Glutamatergic neuron (in vitro differentiated cells): ENCODE data around the gene USH2A. TPM values are rescaled to one million over a fixed set of nuclear protein-coding genes. Genes with fewer than 3 reads are reported as not detected.

Experiments
- DNase-seq: peaks from one replicate; pipeline ENCODE4 v3.0.0; 2022
- H3K27ac Mint-ChIP-seq: one replicate; pipeline ENCODE4 v1.8.0; 2020; ENCODE audit warnings: mild to moderate bottlenecking, mixed read lengths, inconsistent platforms; ENCODE audit not compliant: unreplicated experiment
- H3K27me3 Mint-ChIP-seq: one replicate; pipeline ENCODE4 v1.8.0; 2020; ENCODE audit warnings: mild to moderate bottlenecking, moderate library complexity, mixed read lengths, inconsistent platforms; ENCODE audit not compliant: unreplicated experiment
- H3K36me3 Mint-ChIP-seq: one replicate; pipeline ENCODE4 v1.8.0; 2020; ENCODE audit warnings: mild to moderate bottlenecking, mixed read lengths, inconsistent platforms; ENCODE audit not compliant: unreplicated experiment
- H3K4me1 Mint-ChIP-seq: one replicate; pipeline ENCODE4 v1.8.0; 2020; ENCODE audit warnings: mild to moderate bottlenecking, low read depth, mixed read lengths, inconsistent platforms; ENCODE audit not compliant: unreplicated experiment
- H3K4me3 Mint-ChIP-seq: one replicate; pipeline ENCODE4 v1.8.0; 2020; ENCODE audit warnings: mild to moderate bottlenecking, mixed read lengths, inconsistent platforms; ENCODE audit not compliant: unreplicated experiment
- H3K9me3 Mint-ChIP-seq: one replicate; pipeline ENCODE4 v1.8.0; 2020; ENCODE audit warnings: mild to moderate bottlenecking, moderate library complexity, mixed read lengths, inconsistent platforms; ENCODE audit not compliant: unreplicated experiment
- total RNA-seq: library from RNA; stranded (reverse); fragmentation: NEBNext Ultra II Directional; extraction: Animal tissue kit (Norgen Biotek cat#: 25700); gene quantifications from one replicate; pipeline ENCODE4 v1.2.1, GENCODE V29; 2021; ENCODE audit not compliant: unreplicated experiment
- TF ChIP-seq, protein P1 (sequence below): fragments of 200-600 bp; sonication (generic); IDR thresholded peaks from one replicate; pipeline ENCODE4 v1.5.0; 2021; ENCODE audit not compliant: partially characterized antibody, unreplicated experiment

USH2A gene
- total RNA-seq, 1 donor from 2014 or later = not detected

GRCh38 chr1:216209125-216209524 lies 214.1 kb downstream of the USH2A start:
- Mint-ChIP-seq H3K27ac (no peak overlapping the region), H3K36me3 (no peaks in the 10 kb centered on the region), H3K4me3 (no peak overlapping the region), H3K4me1 (no peaks in the 10 kb centered on the region), H3K9me3 (no peaks in the 10 kb centered on the region), H3K27me3 (no peaks in the 10 kb centered on the region)
- DNase-seq = no peak
- TF ChIP-seq, protein P1, sequence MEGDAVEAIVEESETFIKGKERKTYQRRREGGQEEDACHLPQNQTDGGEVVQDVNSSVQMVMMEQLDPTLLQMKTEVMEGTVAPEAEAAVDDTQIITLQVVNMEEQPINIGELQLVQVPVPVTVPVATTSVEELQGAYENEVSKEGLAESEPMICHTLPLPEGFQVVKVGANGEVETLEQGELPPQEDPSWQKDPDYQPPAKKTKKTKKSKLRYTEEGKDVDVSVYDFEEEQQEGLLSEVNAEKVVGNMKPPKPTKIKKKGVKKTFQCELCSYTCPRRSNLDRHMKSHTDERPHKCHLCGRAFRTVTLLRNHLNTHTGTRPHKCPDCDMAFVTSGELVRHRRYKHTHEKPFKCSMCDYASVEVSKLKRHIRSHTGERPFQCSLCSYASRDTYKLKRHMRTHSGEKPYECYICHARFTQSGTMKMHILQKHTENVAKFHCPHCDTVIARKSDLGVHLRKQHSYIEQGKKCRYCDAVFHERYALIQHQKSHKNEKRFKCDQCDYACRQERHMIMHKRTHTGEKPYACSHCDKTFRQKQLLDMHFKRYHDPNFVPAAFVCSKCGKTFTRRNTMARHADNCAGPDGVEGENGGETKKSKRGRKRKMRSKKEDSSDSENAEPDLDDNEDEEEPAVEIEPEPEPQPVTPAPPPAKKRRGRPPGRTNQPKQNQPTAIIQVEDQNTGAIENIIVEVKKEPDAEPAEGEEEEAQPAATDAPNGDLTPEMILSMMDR = no peak

- H3K27ac Mint-ChIP-seq = no peak overlapping the region
- TF ChIP-seq, protein P1 = no peak
- H3K9me3 Mint-ChIP-seq = no peaks in the 10 kb centered on the region
- no peak overlapping the region for H3K4me3 Mint-ChIP-seq
- H3K4me1 Mint-ChIP-seq = no peaks in the 10 kb centered on the region
- DNase-seq = no peak
- H3K36me3 Mint-ChIP-seq = no peaks in the 10 kb centered on the region
- H3K27me3 Mint-ChIP-seq = no peaks in the 10 kb centered on the region
Observed at GRCh38 chr1:216207154-216207553, 216.1 kb downstream of the USH2A start.

- Mint-ChIP-seq H3K9me3 (no peaks in the 10 kb centered on the region), H3K27me3 (no peaks in the 10 kb centered on the region), H3K4me1 (no peaks in the 10 kb centered on the region), H3K27ac (no peak overlapping the region), H3K36me3 (no peaks in the 10 kb centered on the region), H3K4me3 (no peak overlapping the region)
- no peak for DNase-seq
- TF ChIP-seq, protein P1 = no peak
Observed at GRCh38 chr1:216205176-216205575, 218.1 kb downstream of the USH2A start.

DNA sequence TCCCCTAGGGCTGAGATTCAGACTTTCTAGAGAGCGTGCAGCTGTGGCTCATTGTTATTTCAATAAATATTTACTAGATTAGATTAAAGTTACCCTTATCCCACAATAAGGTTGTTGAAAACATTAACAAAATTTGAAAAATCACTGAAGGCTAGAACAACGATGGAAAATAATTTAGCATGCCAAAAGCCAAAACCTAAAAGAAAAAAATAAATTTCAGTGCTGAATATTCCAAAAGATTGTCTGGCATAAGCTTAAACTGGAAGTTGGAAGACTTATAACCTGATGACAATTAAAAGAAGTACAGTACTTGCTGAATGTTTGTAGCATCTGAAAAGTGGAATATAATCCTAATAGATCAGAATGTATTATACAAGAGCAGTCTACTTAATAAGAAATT lies 221.3 kb downstream of the USH2A start:
- TF ChIP-seq, protein P1 = no peak
- DNase-seq = no peak
- no peaks in the 10 kb centered on the region for H3K9me3 Mint-ChIP-seq
- H3K36me3 Mint-ChIP-seq = no peaks in the 10 kb centered on the region
- H3K4me1 Mint-ChIP-seq = no peaks in the 10 kb centered on the region
- H3K27me3 Mint-ChIP-seq = no peaks in the 10 kb centered on the region
- H3K27ac Mint-ChIP-seq = no peak overlapping the region
- H3K4me3 Mint-ChIP-seq = no peak overlapping the region

GRCh38 chr1:216200941-216201340 lies 222.3 kb downstream of the USH2A start:
- Mint-ChIP-seq H3K9me3 (no peaks in the 10 kb centered on the region), H3K27me3 (no peaks in the 10 kb centered on the region), H3K27ac (no peak overlapping the region), H3K4me1 (no peaks in the 10 kb centered on the region), H3K36me3 (no peaks in the 10 kb centered on the region), H3K4me3 (no peak overlapping the region)
- TF ChIP-seq, protein P1 = no peak
- DNase-seq = no peak
